Large intestine (tissue), 3 donors: ENCODE results near the gene CAMTA1. TPM values are rescaled to one million over a fixed set of nuclear protein-coding genes. Genes with fewer than 3 reads are reported as not detected.
A peak's percentile ranks its signal among the peaks of the same experiment; 100 is the strongest.

Experiments used
- DNase-seq, 2 donors: peaks; one replicate each; pipeline versions ENCODE4 v3.0.0 to v3.0.0-alpha.2; 2013
- H3K27ac ChIP-seq: one replicate; pipeline ENCODE4 v1.5.1; 2013; ENCODE audit warnings: low read length
- H3K27me3 ChIP-seq: 2 replicates; pipeline ENCODE4 v1.6.1; 2013; ENCODE audit warnings: low read length; ENCODE audit not compliant: control insufficient read depth, insufficient read depth
- H3K36me3 ChIP-seq: 2 replicates; pipeline ENCODE4 v1.6.1; 2013; ENCODE audit warnings: low read length; ENCODE audit not compliant: control insufficient read depth, insufficient read depth
- H3K4me1 ChIP-seq: one replicate; pipeline ENCODE4 v1.6.1; 2013; ENCODE audit warnings: low read length; ENCODE audit not compliant: control insufficient read depth, insufficient read depth
- H3K4me3 ChIP-seq: one replicate; pipeline ENCODE4 v1.5.1; 2013; ENCODE audit warnings: low read length
- H3K9me3 ChIP-seq: one replicate; pipeline ENCODE4 v1.6.1; 2013; ENCODE audit warnings: mild to moderate bottlenecking, low read depth, low read length, moderate library complexity; ENCODE audit not compliant: control insufficient read depth
- WGBS: methylation state at CpG from one replicate; pipeline ENCODE4 v1.1.5; 2013; ENCODE audit warnings: low lambda C conversion rate; ENCODE audit not compliant: insufficient coverage; 5-methylcytosine and 5-hydroxymethylcytosine counted together
- polyA plus RNA-seq: library from polyadenylated mRNA; unstranded; fragments of 120-200 nt; gene quantifications from one replicate; pipeline ENCODE4 v1.2.1, GENCODE V29; 2013

The CAMTA1 gene
- polyA plus RNA-seq, 1 donor, result 67.9 TPM

DNA sequence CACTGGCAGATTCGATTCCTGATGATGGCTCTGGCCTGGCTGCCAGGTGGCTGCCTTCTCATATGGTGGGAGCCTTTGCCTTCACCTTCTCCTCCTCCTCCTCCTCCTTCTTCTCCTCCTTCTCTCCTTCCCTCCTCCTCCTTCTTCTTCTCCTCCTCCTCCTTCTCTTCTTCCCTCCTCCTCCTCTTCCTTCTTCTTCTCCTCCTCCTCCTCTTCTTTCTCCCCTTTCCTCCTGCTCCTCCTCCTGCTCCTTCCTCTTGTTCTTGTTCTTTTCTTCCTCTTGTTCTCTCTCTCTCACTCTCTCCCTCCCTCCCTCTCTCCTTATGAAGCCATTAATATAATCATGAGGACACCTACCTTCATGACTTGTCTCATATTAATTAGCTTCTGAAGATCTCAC is 278.7 kb downstream of the CAMTA1 start:
- Histone ChIP-seq H3K4me3 (no peak overlapping the region), H3K27ac (no peak overlapping the region), H3K27me3 (peaks cover 6% of the 10 kb centered on the region), H3K36me3 (no peaks in the 10 kb centered on the region), H3K9me3 (peaks cover 4% of the 10 kb centered on the region), H3K4me1 (no peaks in the 10 kb centered on the region)
- no peak for DNase-seq
- WGBS, result no CpG with 5 or more reads among the region's 1 CpG

DNA sequence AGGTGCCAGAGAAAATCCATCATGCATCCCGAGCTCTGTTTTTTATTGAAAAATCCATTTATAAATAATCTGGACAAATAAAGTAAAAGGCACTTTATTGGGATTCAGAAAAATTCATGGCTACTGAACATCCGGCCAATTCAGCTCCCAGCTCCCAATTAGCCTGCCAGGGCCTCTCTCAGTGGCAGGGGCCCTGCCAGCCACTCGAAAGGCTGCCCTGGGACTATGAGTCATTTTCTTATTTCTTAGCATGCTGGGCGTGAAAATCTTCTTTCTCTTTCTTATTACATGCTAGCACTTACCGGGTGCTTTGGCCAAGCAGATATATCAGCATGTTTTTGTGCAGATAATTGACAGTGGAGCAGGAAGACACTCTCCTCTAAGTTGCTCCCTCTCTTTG is 283.3 kb downstream of the CAMTA1 start:
- H3K4me1 ChIP-seq, result peaks cover 3% of the 10 kb centered on the region
- 100% methylated on average over 1 of the region's 5 CpGs for WGBS
- H3K36me3 ChIP-seq, result no peaks in the 10 kb centered on the region
- DNase-seq, result no peak
- H3K27me3 ChIP-seq, result peaks cover 6% of the 10 kb centered on the region
- H3K4me3 ChIP-seq, result no peak overlapping the region
- H3K27ac ChIP-seq, result no peak overlapping the region
- H3K9me3 ChIP-seq, result no peaks in the 10 kb centered on the region

DNA sequence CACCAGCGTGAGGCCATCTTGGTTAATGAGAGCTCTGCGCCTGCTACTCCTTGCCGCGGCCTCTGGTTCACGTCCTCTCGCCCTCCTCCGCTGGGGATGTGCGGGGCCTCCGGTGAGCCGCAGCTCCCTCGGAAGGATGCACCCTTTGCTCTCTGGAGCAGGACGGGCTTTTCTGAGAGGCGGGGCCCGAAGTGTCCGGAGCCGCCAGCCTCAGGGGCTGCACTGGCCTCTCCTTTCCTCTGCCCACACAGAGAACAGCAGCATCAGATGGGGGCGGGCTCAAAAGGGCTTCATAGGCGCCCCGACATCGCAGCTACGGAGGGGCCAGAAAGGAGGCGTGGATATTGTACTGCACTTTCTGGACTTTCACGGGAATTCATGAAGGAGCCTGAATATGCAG is 284.7 kb downstream of the CAMTA1 start:
- Histone ChIP-seq H3K4me1 (peaks cover 3% of the 10 kb centered on the region), H3K27ac (no peak overlapping the region), H3K36me3 (no peaks in the 10 kb centered on the region), H3K4me3 (peak overlapping the region; percentile 22), H3K9me3 (no peaks in the 10 kb centered on the region), H3K27me3 (peaks cover 4% of the 10 kb centered on the region)
- DNase-seq, result peak in 1 of 2 donors; percentile 23
- WGBS, result 0% methylated on average over 1 of the region's 23 CpGs

DNA sequence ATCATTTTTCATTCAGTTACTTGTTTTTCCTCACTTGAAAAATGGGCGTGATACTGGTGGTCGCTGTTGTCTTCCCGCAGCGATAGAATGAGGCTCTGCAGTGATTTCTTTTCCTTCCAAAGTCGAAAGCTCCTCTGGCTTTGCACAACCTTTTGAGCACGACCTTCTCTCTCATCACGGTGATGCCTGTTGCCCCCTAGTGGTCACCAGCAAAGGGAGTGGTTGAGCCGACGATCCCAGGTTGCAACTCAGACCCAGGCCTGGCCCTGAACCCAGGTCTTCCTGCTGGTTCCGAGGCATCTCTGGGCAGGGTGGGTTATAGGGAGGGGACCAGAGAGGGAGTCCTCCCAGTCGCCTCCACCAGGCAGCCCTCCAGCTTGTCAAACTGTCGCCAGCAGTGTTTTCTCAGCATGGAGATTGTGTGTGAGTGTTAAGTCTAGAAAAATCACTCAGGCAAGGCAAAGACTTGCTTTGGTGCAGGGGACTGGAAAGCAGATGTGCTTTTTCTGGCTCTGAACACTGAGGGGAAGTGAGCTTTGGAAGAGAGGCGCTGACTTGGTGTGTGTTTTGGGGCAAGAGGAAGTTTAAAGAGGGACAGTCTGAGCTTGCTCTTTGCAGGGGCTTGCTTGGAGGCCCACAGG is 285.3 kb downstream of the CAMTA1 start:
- peaks cover 2% of the 10 kb centered on the region for H3K27me3 ChIP-seq
- H3K4me1 ChIP-seq, result peaks cover 3% of the 10 kb centered on the region
- 0% methylated on average over 1 of the region's 13 CpGs for WGBS
- no peaks in the 10 kb centered on the region for H3K36me3 ChIP-seq
- no peak overlapping the region for H3K27ac ChIP-seq
- peak overlapping the region; percentile 22 for H3K4me3 ChIP-seq
- peak; percentile 42 to 65 for DNase-seq
- H3K9me3 ChIP-seq, result no peaks in the 10 kb centered on the region

DNA sequence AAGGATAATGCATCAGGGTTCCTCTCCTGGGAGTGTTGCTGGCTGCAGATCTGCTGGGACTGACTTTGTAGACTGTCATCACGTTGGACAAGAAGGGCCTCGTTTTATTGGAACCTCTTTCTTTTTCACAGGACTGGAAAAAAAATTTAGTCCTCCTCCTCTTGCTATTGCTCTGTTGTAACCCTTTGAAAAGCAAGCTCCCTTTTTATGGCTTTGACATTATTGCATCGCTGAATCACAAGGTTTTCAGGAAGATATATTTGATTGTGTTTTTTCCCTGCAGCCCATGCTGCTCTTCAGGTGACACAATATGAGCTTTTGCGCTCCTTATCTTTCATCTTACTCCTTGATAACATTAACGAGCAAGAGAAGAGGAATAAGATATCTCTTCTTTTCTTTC is 290.9 kb downstream of the CAMTA1 start:
- WGBS, result 89% methylated on average over 3 of the region's 5 CpGs
- Histone ChIP-seq H3K4me3 (no peak overlapping the region), H3K27ac (no peak overlapping the region), H3K4me1 (no peaks in the 10 kb centered on the region), H3K9me3 (no peaks in the 10 kb centered on the region), H3K27me3 (no peaks in the 10 kb centered on the region), H3K36me3 (no peaks in the 10 kb centered on the region)
- no peak for DNase-seq

DNA sequence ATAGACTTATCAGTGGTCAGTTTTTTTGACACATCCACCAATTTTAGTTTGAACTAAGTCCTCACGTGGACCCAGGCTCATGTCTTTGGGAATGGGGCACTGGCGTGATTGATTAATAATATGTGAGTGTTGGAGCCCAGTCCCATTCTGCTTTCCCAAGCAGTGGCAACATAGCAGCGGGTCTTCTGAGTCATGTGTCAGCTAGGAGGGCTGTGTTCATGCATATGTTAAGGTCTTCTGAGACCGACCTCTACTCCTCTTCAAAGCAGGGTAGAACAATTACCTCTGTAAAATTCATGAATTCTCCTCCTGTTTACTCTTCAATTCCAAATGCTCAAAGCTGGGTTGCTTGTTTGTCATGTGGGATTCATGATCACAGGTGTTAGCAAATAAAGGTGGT is 291.3 kb downstream of the CAMTA1 start:
- Histone ChIP-seq H3K36me3 (no peaks in the 10 kb centered on the region), H3K9me3 (no peaks in the 10 kb centered on the region), H3K4me1 (no peaks in the 10 kb centered on the region), H3K4me3 (no peak overlapping the region), H3K27ac (no peak overlapping the region), H3K27me3 (no peaks in the 10 kb centered on the region)
- no CpG with 5 or more reads among the region's 4 CpGs for WGBS
- no peak for DNase-seq

DNA sequence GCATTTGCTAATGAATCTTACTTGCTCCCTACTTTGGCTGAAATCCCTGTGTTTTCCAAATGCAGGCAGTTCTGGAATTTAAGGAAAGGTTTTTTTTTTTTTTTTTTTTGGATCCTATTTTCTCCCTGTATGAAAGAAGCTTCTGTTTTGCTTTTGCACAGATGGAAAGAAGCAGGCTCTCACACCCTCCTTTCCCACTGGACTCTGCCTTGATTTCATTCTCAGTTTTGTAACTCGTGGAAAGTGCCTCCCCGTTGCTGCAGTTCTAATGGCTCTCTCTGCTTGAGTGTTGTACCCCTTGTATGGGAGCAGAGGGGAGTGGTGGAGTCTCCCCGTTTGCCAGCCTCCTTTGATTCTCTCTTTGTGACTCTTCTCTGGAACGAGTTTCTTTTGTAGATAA is 291.9 kb downstream of the CAMTA1 start:
- Histone ChIP-seq H3K27ac (no peak overlapping the region), H3K4me3 (no peak overlapping the region), H3K9me3 (no peaks in the 10 kb centered on the region), H3K36me3 (no peaks in the 10 kb centered on the region), H3K4me1 (no peaks in the 10 kb centered on the region), H3K27me3 (no peaks in the 10 kb centered on the region)
- no CpG with 5 or more reads among the region's 4 CpGs for WGBS
- DNase-seq, result no peak

DNA sequence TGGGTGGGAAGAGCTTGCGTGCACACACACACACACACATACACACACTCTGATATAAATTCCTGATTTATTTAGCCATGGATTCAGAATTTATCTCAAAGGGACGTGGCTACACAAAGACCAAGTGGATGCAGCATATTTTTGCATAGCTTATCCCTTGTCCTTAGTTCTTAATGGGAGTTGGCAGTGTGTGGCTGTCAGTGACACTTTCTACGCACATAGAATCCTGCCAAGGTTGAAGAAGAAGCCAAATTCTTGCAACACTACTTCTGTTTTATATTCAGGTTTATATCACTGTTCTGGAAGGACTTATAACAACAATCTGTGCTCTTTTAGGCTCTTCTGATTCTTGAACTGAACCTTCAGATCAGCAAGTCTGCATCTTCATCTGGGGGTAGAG is 292.7 kb downstream of the CAMTA1 start:
- Histone ChIP-seq H3K36me3 (no peaks in the 10 kb centered on the region), H3K27ac (no peak overlapping the region), H3K4me3 (no peak overlapping the region), H3K27me3 (no peaks in the 10 kb centered on the region), H3K9me3 (no peaks in the 10 kb centered on the region), H3K4me1 (no peaks in the 10 kb centered on the region)
- DNase-seq, result no peak
- WGBS, result 100% methylated on average over 1 of the region's 3 CpGs

DNA sequence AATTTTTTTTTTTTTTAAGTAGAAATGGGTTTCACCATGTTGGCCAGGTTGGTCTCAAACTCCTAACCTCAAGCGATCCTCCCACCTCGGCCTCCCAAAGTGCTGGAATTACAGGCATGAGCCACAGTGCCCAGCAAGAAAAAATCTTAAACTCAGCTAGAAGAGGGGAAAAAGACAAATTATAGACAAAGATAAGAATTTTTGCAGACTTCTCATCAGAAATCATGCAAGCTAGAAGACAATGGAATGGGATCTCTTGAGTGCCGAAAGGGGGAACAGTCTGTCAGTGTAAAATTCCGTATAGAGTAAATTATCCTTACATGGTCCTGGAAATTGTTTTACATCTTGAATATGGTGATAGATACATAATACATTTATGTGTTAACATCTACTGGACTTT is 294.4 kb downstream of the CAMTA1 start:
- no peak for DNase-seq
- Histone ChIP-seq H3K4me3 (no peak overlapping the region), H3K27me3 (no peaks in the 10 kb centered on the region), H3K4me1 (no peaks in the 10 kb centered on the region), H3K9me3 (no peaks in the 10 kb centered on the region), H3K27ac (no peak overlapping the region), H3K36me3 (no peaks in the 10 kb centered on the region)
- WGBS, result 100% methylated on average over 2 of the region's 4 CpGs

DNA sequence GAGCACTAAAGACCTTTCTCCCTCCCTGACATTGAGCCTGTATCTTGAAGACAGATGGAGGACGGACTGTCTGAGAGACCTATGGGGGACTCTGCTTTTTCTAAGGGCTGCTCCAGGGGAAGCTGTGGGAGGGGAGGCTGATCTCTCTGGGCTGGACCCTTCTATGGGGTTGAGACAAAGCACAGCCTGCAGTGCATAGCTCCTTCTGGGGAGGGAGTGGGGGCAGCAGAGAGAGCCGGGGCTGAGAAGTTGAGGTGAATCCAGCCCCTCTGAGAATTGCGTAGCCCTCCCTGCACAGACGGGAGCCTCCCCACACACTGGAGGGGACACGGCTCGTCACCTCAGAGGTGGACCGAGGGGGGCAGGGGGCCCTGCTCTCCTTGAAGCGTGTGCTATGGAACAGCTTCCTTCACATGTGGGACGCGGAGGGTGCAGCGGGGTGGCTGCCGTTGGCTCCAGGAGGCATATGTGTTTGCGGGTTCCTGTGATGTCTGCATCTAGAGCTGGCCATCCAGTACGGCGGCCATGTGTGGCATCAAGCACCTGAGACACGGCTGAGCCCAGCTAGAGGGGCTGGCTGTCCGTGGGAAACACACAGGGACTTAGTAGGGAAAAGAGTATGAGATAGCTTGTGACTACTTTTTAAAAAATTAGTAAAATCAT is 299.1 kb downstream of the CAMTA1 start:
- Histone ChIP-seq H3K4me1 (no peaks in the 10 kb centered on the region), H3K27ac (no peak overlapping the region), H3K9me3 (no peaks in the 10 kb centered on the region), H3K36me3 (no peaks in the 10 kb centered on the region), H3K4me3 (no peak overlapping the region), H3K27me3 (no peaks in the 10 kb centered on the region)
- 60% methylated on average over 1 of the region's 17 CpGs for WGBS
- DNase-seq, result no peak

DNA sequence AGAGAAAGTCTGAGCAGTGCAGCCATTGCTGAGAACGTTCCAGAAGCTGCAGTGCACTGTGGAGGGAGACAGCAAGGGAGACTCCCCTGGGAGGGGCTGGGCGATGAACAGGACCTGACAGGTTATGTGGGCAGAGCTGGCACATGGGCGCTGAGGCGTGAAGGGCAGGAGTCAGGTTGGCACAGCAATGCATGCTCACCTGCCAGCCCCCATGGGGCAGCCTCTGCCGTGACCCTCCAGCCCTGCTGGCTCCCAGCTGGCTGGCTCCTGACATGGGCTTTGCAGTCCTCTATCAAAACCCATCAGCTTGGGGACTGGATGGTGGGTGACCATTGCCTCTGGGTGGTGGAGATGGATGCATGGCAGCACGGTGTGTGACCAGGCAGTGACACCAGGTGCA is 300.3 kb downstream of the CAMTA1 start:
- Histone ChIP-seq H3K27ac (no peak overlapping the region), H3K9me3 (no peaks in the 10 kb centered on the region), H3K4me3 (no peak overlapping the region), H3K4me1 (no peaks in the 10 kb centered on the region), H3K27me3 (no peaks in the 10 kb centered on the region), H3K36me3 (no peaks in the 10 kb centered on the region)
- no CpG with 5 or more reads among the region's 6 CpGs for WGBS
- DNase-seq, result no peak
